HK-2 (cell line): Measurements from ENCODE around the gene ANO9.
"Not testable (repeated sequence)": the region's sequence is repeated elsewhere in the genome, so short reads cannot be mapped to it uniquely, and the experiment has no call there.

Source experiments
- DNase-seq: peaks from one replicate; pipeline ENCODE4 v3.0.0-alpha.2; 2018; ENCODE audit not compliant: unreplicated experiment

Gene ANO9

DNA sequence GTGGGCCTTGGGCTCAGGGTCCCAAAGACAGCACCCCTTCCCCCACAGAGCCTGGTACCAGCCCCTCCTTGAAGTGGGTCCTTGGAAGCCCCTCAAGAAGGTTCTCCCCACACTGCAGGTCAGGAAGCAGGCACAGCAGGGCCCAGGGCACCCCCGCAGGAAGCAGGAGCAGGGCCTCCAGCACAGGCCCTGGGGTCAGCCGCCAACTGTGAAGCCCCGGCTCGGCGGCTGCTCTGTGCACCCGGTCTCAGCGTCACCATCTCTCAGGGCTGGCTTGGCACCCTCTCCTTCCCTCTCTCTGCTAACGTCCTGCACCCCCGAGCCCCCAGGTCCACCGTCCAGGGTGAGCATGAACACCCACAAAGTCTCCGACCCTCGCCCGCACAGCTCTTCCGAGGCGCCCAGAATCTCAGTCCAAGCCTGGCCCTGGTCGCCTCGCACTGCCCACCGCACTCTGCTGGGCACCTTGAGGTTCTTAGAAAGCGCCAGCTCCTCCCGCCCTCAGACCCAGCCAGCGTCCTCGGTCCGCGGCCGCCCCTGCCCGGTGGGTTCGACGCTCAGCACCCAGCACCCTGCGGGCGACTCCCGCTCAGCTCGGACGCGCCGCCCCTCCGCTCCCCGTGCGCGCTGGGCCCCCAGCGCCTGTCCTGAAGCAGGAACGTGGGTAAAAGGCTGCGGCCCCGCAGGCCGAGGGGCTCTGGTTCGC lies 25.6 kb downstream of the ANO9 start:
- DNase-seq = no peak

DNA sequence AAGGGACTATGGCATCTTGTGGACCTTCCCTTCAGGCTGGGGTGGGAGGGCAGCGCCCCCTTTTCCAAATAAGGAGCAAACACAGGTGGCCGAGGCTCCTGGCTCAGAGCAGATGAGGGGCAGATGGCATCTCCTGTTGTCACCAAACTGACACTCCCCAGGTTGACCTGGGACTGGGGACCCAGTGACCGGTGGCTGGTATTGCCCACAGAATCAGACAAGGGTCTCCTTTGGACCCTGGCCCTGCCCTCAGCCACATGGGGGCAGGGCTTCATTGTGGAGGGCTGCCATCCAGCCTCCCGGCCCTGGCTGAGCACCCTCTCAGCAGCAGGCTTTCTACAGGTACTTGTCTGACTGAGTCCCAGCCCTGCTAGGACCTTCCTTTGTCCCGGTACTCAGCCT lies 26.2 kb downstream of the ANO9 start:
- no peak for DNase-seq

DNA sequence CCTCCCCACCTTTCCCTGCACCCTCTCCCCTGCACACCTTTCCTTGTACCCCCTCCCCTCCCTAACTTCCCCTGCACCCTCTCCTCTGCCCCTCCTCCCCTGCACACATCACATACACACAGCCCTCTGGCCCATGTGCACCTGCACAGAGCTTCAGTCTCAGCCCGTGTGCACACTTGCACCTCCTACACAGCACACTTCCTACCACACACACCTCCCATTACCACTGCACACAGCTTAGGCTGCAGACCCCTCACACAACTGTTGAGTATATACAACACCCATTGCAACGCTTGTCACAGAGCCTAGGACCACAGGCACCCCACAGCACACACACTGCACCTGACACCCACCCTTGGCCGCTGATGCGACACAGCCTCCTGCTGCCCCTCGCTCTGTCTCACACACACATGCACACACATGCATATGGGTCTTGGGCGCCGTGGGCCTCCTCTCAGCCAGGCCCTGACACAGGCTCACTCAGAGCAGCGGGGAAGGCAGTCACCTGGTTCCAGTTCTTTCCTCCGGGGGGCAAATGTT lies 27.4 kb downstream of the ANO9 start:
- no peak for DNase-seq

DNA sequence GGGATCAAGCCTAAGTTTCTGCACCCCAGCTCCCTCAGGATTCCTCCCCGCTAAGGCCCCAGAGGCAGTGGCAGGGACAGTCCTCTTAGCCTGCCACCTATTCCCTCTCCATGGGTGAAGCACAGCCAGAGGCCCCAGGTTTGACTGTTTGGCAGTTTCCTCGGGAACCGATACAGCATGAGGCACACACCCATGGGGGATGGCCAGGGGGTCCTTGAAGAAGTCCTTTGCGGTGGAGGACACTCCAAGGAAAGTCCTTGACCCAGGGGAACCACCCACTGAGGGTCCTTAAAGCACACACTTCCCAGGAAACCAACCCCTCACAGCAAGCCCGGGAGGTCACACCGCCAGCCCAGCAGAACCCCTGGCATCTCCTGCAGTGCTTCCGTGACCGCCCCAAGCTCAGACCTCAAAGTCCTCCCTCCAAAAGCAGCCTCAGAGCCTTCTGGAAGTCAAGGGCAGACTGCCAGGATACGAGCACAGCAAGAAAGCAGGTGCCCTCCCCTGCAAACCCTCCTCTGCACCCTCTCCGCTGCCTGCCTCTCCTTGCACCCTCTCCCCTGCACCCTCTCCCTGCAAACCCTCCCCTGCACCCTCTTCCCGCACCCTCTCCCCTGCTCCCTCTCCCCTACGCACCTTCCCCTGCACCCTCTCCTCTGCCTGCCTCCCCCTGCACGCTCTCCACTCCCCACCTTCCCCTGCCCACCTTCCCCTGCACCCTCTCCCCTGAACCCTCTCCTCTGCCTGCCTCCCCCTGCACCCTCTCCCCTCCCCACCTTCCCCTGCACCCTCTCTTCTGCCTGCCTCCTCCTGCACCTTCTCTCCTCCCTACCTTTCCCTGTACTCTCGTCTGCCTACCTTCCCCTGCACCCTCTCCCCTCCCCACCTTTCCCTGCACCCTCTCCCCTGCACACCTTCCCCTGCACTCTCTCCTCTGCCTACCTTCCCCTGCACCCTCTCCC lies 28.4 kb downstream of the ANO9 start:
- DNase-seq = no peak

DNA sequence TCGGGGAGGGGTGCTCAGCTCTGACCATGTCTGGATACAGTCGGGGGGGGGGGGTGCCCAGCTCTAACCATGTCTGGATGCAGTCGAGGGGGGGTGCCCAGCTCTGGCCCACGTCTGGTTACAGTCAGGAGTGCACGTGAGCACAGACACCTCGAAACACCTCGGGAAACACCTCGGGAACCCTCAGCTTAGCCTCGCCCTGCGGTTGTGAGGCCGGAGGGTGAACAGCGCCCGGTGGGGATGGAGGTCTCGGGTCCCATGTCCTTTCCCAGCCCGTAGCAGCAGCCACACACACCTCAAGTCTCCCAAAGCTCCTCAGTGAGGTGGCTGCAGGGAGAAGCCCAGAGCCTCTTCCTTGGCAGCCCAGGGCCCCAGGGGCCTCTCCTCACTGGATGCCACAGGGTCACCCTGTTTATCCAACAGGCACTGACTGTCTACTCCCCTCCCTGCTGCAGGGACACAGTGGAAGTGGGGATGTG lies 29.1 kb downstream of the ANO9 start:
- no peak for DNase-seq

DNA sequence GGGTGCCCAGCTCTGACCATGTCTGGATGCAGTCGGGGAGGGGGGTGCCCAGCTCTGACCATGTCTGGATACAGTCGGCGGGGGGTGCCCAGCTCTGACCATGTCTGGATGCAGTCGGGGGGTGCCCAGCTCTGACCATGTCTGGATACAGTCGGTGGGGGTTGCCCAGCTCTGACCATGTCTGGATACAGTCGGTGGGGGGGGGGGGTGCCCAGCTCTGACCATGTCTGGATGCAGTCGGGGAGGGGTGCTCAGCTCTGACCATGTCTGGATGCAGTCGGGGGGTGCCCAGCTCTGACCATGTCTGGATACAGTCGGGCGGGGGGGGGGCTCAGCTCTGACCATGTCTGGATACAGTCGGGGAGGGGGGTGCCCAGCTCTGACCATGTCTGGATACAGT lies 30.3 kb downstream of the ANO9 start:
- DNase-seq = not testable (repeated sequence)

DNA sequence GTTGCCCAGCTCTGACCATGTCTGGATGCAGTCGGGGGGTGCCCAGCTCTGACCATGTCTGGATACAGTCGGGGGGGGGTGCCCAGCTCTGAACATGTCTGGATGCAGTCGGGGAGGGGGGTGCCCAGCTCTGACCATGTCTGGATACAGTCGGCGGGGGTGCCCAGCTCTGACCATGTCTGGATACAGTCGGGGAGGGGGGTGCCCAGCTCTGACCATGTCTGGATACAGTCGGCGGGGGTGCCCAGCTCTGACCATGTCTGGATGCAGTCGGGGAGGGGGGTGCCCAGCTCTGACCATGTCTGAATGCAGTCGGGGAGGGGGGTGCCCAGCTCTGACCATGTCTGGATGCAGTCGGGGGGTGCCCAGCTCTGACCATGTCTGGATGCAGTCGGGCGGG lies 31.1 kb downstream of the ANO9 start:
- not testable (repeated sequence) for DNase-seq

DNA sequence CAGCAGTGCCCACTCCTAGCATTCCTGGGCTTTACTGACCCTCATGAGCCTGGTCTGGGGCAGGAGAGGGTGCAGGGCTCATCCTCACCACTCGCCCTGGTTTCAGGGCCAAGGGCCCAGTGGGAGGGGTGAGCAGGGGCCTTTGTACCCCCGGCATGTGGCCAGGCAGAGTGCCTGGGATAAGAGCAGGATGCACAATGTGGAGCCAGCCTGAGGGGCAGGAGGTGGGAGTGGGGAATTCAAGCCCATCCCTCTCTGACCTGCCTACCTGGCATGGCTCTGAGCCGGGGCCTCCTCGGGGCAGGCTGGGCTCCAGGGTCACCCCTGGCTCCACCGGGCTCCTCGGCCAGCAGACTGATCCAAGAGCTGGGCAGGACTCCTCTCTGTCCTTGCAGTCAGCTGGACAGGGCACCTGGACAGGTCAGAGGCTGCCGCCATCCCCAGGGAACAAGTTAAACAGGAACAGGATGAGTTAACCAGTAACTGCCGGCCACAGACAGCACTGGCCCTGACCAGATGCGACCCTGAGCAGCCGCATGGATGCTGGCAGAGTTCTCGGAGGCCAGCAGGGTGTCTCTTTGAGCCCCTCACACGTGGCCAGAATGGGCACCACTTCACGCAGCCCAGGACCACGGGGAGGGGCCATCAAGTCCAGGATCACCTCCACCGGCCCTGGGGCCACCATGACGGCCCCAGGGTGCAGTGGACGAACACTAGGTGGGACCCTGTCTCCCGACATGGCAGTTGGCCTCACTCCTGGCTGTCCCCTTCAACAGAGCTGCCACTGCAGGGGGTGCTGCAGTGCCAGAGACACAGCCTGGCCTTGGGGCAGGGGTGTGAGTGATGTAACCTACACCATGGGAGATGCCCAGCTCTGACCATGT lies 32.0 kb downstream of the ANO9 start:
- DNase-seq = no peak

DNA sequence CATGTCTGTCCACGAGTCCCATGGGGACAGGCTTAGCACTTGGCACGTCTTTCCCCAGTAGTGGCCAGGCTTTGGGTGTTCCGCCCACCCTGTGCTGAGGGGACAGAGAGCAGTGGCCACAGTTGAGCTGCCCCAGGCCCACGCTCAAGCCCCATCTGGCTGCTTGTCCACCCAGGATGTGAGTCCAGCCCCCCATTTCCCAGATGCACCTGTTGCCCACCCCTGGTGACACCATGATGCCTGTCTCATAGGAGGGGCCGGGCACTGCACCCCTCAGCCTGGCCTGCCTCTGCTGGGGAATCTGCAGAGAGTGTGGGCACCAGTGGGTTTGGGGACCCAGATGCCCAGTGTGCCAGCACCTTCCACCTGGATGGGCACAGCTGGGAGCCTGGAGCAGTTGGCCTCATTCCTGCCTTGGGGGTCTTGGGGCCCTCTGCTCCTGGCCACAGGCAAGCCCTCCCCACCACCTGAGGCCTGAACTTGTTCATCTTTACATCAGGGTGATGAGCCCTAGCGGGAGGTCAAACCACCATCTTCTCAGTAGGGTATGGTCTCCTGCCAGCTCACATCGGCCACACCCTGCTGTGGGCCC lies 32.7 kb downstream of the ANO9 start:
- no peak for DNase-seq

DNA sequence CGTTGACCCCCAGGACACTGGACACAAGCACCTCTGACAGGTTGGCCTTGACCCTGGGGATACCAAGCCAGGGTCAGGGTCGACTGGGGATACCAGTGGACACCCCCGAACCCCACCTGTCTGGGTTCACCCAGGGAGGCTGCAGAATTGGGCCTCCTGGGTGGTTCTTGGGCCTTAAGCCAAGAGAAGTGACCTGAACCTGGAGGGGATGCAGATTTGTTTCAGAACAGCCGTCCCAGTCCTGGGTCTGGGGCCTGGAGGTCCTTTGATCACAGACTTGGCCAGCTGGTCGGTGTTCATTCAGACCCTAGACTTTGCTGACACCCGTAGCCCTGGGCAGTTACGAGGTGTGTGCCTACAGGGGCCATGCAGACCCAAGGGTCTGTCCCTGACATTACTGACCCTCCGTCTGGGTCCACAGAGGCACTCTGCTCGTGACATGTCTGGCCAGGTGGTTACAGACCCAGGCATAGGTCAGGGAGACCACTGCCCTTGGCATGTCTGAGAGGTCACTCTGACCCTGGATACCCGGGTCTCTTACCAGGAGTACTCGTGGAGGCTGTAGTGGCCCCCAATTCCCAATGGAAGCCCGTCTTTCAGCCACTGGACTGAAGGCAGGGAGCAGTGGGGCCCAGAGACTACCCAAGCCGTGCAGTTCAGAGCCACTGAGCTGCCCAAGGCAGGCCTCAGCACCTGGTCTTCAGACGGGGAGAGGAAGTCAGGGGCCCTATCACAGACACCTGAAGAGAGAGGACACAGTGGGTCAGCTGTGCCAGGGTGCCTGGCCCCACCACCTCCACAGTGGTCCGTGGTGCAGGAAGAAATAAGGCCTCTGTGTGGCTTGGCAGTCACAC lies 33.4 kb downstream of the ANO9 start:
- no peak for DNase-seq

DNA sequence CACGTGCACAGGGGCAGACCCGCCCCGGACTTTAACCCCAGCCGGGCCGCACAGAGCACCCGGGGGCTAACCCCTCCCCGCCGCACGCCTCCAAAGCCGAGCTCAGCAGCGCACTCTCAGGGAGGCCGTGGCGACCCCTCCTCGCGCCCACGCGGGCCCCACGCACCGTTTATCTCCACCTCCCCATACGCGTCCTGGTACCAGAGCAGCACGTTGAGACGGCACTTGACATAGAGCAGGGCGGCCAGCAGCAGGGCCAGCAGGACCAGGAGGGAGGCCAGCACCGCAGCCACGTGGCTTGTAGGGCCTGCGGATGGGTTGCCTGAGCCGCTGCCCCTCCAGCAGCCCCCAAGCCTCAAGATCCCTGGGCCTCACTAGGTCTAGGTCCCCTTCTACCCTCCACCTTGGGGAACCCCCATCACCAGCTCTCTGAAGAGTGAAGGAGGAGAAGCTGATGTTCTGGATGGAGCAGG lies 34.1 kb downstream of the ANO9 start:
- no peak for DNase-seq

DNA sequence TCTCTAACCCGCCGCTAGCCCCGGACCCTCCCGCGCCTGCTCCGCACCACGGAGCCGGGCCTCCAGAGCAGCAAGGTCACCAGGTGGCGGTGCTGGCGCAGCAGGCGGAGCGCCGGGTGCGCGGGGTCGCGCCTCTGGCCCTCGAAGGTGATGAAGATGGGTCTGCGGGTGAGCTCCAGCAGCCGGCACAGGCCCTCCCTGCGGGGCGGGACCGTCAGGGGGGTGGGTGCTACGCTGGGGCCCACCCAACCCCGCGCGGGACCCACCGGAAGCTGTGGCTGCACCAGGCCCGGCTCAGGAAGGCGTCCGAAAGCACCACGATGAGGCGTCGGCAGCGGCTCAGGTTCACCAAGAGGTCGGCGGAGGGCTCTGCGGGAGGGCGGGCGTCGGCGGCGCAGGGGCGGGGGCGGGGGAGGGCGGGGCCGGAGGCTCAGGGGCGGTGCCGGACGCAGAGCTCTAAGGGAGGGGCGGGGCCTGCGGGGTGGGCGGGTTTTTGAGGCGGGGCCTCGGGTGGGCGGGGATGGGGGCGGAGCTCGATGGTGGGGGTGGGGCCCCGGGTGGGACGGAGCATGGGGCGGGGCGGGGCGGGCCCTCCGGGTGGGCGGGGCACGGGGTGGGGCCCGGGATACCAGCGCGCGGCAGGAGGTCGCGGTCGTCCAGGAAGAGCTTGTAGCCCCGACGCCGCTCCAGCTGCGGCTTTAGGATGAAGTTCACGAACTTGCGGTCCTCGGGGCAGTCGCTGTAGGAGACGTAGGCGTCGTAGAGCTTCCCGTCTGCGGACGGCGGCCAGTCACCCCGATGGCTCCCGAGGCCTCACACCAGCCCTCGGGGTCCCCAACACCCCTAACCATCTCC lies 34.8 kb downstream of the ANO9 start:
- peak; percentile 84 for DNase-seq

DNA sequence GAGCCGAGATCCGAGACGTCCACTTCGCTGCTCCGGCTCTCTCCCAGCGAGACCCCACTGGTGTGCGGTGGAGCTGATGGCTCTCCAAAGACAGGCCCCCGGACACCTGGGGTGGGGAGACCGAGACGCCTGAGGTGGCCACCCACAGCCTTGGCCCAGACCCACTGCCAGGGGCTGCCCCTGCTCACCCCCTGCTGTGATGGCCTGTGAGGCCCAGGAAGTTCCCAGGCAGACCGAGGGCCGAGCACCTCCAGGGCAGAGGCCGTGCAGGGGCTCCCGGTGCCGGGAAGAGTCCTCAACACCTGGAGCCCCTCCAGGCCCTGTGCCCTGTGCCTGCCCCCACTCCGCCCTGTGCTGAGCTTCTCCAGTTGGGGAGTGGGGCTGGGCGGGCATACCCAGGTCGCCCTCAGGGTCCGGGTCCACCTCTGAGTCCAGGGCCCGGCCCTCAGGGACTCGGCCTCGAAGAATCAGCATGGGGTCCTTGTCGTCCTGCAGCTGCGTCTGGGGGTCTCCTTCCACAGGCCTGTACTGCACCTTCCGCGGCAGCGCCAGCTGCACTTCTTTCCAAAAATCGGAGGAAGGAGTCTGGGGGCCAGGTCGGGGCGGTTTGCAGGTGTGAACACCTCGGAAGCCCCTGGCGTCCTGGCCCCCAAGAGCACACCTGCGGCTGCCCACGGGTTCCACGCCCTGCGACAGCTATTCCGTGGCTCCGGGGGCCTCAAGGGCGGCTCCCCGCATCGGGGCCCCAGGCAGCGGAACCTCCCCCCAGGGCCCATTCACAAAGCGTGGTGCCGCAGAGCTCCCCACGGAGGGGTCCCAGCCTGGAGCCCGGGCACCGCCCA lies 35.6 kb downstream of the ANO9 start:
- no peak for DNase-seq

DNA sequence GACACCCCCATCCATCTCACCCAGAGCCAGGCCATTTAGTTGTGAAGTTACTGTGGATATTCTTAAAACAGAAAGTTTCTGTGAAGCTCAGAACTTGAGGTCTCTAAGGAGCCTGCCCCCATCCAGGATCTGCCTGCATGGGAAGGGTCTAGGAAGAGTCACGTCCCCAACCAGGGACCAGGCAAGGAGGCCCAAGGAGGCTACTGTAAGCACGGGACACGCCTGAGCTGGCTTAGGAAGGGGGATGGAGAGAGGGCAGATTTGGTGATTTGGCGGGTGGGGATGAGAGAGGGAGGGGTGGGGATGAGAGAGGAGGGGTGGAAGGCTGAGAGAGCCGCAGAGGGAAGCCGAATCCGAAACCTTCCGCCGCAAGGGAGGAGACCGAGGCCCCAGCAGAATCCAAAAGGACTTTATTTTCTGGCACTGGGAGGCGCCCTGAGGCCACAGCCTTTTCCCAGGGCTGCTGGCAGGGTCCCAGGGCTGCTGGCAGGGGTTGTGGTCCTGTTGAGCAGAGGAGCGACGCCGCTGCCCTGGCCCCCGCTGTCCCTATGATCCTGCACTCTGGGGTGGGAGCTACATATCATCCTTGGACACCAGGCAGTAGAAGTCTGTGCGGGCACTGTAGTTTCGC lies 36.4 kb downstream of the ANO9 start:
- no peak for DNase-seq

DNA sequence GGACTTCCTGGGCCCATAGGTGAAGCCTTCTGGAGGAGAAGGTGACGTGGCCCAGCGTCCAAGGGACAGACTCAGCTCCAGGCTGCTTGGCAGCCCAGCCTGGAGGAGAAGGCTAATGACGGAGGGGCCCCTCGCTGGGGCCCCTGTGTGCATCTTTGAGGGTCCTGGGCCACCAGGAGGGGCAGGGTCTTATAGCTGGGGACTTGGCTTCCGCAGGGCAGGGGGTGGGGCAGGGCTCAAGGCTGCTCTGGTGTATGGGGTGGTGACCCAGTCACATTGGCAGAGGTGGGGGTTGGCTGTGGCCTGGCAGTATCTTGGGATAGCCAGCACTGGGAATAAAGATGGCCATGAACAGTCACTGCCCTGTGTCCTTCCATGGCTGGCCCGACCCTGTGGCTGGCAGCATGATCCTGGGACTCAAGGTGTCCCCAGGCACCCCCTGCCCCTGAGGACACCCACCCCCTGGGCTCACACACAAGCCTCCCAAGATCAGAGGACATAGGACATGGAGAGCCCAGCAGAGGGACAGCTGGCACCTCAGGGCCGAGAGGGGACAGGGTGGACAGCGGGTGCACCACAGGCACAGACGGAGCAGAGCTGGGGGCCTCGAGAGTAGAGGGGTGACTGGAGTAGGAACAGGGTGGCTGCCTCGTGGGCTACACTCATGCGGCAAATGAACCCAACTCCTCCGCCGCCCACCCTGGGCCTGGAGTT lies 37.1 kb downstream of the ANO9 start:
- DNase-seq = no peak

DNA sequence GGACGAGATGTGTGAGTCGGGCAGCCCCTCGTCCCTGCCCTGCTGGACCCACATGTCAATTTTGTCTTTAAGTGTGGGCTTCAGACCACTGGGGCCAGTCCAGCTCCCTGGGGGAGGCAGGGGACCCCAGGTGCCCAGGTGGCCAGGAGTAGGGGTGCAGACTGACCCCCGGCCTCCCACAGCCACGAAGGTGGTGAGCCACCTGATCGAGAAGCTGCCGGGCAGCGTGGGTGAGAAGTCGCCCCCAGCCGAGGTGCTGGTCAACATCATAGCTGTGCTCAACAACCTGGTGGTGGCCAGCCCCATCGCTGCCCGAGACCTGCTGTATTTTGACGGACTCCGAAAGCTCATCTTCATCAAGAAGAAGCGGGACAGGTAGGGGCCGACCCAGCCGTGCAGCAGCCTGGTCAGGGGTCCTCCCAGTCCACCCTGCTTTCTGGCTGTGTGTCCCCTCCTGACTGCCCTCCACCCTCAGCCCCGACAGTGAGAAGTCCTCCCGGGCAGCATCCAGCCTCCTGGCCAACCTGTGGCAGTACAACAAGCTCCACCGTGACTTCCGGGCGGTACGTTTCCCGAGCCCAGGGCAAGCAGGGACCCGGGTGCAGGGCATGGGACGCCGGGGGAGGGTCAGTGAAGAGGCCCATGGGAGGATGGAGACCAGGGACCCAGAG lies 37.9 kb downstream of the ANO9 start:
- no peak for DNase-seq
